Lower lobe of right lung (tissue), 2 donors: ENCODE data around the gene DUOX2. TPM values are rescaled to one million over a fixed set of nuclear protein-coding genes. Genes with fewer than 3 reads are reported as not detected.
"Not testable (repeated sequence)": the region's sequence is repeated elsewhere in the genome, so short reads cannot be mapped to it uniquely, and the experiment has no call there.

ENCODE experiments used
- ATAC-seq, 2 donors: fragments of 200-7000 bp; cut with Tn5 transposase; one replicate each; pipeline ENCODE4 v1.9.1; 2020 to 2022; ENCODE audit warnings: mild to moderate bottlenecking in 2 of 2, moderate library complexity in 2 of 2
- DNase-seq: peaks from one replicate; pipeline ENCODE4 v3.0.0-alpha.2; 2020
- H3K27ac ChIP-seq: fragments of 200-600 bp; one replicate; pipeline ENCODE4 v1.8.0; 2022
- H3K27me3 ChIP-seq: fragments of 200-600 bp; one replicate; pipeline ENCODE4 v1.8.0; 2022; ENCODE audit warnings: low read depth
- H3K36me3 ChIP-seq: fragments of 200-600 bp; one replicate; pipeline ENCODE4 v1.8.0; 2022; ENCODE audit warnings: mild to moderate bottlenecking
- H3K4me1 ChIP-seq: fragments of 200-600 bp; one replicate; pipeline ENCODE4 v1.8.0; 2022
- H3K4me3 ChIP-seq: fragments of 200-600 bp; one replicate; pipeline ENCODE4 v1.8.0; 2022; ENCODE audit warnings: mild to moderate bottlenecking
- H3K9me3 ChIP-seq: fragments of 200-600 bp; one replicate; pipeline ENCODE4 v1.8.0; 2022
- CTCF ChIP-seq: fragments of 200-600 bp; IDR thresholded peaks from one replicate; pipeline ENCODE4 v1.8.0; 2022; ENCODE audit warnings: antibody characterized with exemption, mild to moderate bottlenecking
- intact Hi-C: fragments of 100-400 bp; cut with DNase I; formaldehyde crosslinking; loops from one replicate; pipeline ENCODE4 v1.11.0; 2022
- total RNA-seq: library from RNA; stranded (reverse); fragmentation: NEBNext Ultra II Directional; extraction: Animal tissue kit (Norgen Biotek cat#: 25700); gene quantifications from one replicate; pipeline ENCODE4 v1.2.1, GENCODE V29; 2021
- donor health status: DM: no; HTN: yes; CAD: no; lungs with severe emphysema.

Gene DUOX2
- total RNA-seq, 1 donor from 2014 or later = 4.0 TPM

DNA sequence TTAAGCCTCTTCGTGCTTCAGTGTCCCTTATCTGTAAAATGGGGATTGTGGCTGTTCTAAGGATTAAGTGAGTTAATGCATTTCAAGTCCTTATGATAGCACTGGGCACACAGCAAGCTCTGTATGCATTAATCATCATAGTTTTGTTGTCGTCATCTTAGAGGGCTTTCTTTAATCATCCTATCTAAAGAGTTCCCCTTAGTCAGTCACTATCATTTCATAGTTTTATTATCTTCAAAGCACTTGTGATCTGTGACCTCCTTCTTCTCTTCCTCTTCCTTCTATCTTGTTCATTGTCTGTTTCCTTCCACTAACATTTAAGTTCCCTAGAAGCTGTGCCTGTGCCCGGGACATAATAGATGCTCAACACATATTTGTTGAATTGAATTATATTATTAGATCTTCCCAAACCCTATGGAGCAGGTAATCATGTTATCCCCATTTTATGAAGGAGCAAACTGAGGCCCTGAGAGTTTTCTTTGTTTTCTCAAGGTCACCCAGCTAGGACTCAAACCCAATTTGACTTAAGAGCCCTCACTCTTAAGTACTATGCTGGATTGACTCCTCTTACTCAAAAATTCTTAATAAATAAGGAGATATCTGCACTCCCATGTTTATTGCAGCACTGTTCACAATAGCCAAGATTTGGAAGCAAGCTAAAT, 24.1 kb downstream of the DUOX2 start:
- Histone ChIP-seq H3K27ac (no peak overlapping the region), H3K4me3 (no peak overlapping the region), H3K4me1 (no peaks in the 10 kb centered on the region), H3K9me3 (no peaks in the 10 kb centered on the region), H3K36me3 (no peaks in the 10 kb centered on the region), H3K27me3 (peaks cover 10% of the 10 kb centered on the region)
- ATAC-seq (no peak), DNase-seq (no peak)
- intact Hi-C loops = no loop called here
- TF ChIP-seq CTCF = no peak

DNA sequence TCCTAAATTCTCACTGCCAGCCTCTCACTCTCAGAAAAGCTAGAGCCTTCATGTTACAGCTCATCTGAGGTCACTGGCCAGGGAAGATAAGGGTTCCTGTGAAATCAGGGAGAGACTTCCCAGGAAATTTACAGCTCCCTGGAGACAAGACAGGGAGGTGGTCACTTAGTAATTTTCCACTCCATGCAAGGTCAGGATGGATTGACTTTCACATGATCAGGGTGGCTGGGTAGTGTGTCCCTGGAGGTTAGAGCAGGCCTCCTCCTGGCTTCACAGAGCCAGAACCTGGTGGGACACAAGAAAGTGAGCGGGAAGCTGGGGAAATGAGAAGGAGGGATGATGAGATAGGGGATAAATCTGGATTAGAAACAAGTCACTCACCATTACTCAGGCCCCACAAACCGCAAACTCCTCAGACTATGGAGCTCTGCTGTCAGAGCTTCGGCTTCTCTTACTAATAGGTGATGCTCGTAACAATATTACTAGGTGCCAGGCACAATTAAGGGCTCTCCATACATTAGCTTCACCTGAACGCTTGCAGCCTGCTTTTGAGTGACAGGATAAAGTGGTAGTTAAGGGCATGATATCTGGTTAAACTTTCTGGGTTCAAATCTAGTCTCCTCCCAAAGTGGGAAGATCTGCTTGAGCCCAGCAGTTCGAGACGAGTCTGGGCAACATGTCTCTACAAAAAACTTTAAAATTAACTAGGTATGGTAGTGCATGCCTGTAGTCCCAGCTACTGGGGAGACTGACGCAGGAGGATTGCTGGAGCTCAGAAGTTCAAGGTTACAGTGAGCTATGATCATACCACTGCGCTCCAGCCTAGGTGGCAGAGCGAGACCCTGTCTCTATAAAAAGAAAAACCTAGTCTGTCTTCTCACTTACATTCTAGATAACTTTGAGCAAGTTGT, 24.9 kb downstream of the DUOX2 start:
- ATAC-seq (no peak), DNase-seq (no peak)
- no peak for TF ChIP-seq CTCF
- Histone ChIP-seq H3K4me3 (no peak overlapping the region), H3K27ac (no peak overlapping the region), H3K4me1 (no peaks in the 10 kb centered on the region), H3K9me3 (no peaks in the 10 kb centered on the region), H3K36me3 (no peaks in the 10 kb centered on the region), H3K27me3 (peaks cover 10% of the 10 kb centered on the region)
- intact Hi-C loops = no loop called here

DNA sequence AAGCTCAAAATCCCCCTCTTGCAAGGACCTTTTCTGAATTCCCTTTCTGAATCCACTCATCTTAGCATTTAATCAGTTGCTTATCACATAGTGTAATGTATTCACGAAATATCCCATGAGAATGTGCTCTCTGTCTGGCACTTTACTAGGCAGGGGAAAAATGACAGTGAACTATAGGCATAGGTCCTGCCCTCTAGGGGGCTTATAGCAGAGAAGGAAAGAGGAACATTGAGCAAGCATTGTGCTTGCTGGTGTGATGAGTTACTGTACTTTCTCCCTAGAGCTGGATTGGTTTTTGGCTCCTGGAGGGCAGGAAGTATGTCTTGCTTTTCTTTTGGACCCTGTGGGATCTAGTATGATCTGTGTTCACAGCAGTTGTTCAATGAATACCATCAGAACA, 26.5 kb downstream of the DUOX2 start:
- Histone ChIP-seq H3K27ac (no peak overlapping the region), H3K4me3 (no peak overlapping the region), H3K36me3 (no peaks in the 10 kb centered on the region), H3K4me1 (no peaks in the 10 kb centered on the region), H3K27me3 (peaks cover 15% of the 10 kb centered on the region), H3K9me3 (no peaks in the 10 kb centered on the region)
- intact Hi-C loops = no loop called here
- ATAC-seq (no peak), DNase-seq (no peak)
- no peak for TF ChIP-seq CTCF

DNA sequence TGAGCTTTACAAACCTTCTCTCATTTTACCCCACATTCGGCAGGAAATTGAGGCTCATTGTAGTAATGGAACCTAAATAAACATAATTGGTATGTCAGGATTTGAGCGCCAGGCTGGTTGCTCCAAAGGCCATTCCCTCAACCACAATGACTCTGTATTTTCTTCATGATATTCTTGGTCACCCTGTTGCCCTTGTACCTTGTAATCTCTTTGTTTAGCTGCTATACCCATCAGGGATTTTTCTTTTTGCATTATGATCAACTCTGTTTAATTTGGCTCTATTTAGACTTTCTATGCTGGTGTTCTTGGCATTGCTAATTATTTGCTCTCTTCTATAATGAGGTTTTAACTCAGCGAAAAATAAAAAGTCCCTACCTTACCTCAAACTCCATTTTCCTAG, 29.8 kb downstream of the DUOX2 start:
- no peak for TF ChIP-seq CTCF
- intact Hi-C loops = no loop called here
- no peak overlapping the region for H3K4me3 ChIP-seq
- H3K27ac ChIP-seq = no peak overlapping the region
- no peaks in the 10 kb centered on the region for H3K9me3 ChIP-seq
- peaks cover 15% of the 10 kb centered on the region for H3K27me3 ChIP-seq
- no peaks in the 10 kb centered on the region for H3K36me3 ChIP-seq
- no peak for ATAC-seq
- DNase-seq = no peak
- H3K4me1 ChIP-seq = no peaks in the 10 kb centered on the region

- Histone ChIP-seq H3K27ac (no peak overlapping the region), H3K27me3 (peaks cover 15% of the 10 kb centered on the region), H3K9me3 (no peaks in the 10 kb centered on the region), H3K36me3 (no peaks in the 10 kb centered on the region), H3K4me1 (no peaks in the 10 kb centered on the region), H3K4me3 (no peak overlapping the region)
- no peak for TF ChIP-seq CTCF
- ATAC-seq = no peak
- DNase-seq = no peak
- intact Hi-C loops = no loop called here
These were observed 30.7 kb downstream of the DUOX2 start for GRCh38 chr15:45083223-45083622.

DNA sequence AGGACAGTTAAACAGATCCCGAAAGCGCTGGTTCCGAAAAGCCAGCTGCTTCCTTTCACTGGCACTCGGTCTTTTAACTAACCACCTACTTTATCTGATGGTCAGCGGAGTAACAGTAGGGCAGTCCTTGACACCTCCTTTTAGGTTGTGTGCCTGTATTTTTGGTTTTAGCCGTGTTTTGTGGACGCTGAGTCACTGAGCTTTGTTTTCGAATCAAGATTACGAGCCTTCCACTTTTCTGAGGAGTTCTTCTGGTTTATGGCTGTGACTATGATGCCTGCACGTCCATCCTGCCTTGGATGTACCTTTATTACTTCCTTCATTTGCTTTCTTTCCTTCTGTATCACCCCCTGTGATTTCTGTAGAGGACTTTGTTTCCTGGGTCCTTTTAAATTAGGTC, 31.6 kb downstream of the DUOX2 start:
- H3K27ac ChIP-seq = not testable (repeated sequence)

DNA sequence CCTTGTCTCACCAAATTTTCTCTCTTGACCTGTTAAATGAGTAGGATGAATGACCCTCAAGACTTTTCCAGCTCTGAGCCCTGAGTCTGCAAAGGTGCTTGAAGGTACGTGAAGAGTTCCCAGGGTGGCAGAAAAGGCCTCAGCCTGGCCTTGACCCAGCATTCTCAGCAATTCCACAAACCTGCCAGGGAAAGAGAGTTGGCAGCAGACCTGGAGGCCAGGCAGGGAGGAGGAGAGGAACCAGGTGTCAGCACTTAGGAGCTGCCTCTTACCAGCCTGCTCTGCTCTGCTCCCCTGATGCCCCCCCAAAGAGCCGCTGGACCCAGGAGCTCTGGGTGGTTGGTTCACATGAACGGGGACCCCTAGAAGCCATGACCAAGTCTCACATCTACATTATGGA, 33.4 kb downstream of the DUOX2 start:
- intact Hi-C loops, H3K36me3 ChIP-seq, H3K9me3 ChIP-seq, H3K27me3 ChIP-seq, H3K27ac ChIP-seq, H3K4me1 ChIP-seq, H3K4me3 ChIP-seq, DNase-seq: not testable (repeated sequence)
- peak; percentile 43 to 68 for ATAC-seq

More for the DNA sequence above, 31.6 kb downstream of the DUOX2 start:
- intact Hi-C loops, H3K4me3 ChIP-seq, H3K4me1 ChIP-seq, DNase-seq, H3K9me3 ChIP-seq, ATAC-seq, H3K36me3 ChIP-seq: not testable (repeated sequence)
- H3K27me3 ChIP-seq = peaks cover 15% of the 10 kb centered on the region

GRCh38 chr15:45079628-45080246, 34.2 kb downstream of the DUOX2 start:
- intact Hi-C loops, H3K36me3 ChIP-seq, H3K4me3 ChIP-seq, H3K9me3 ChIP-seq, H3K27ac ChIP-seq, H3K27me3 ChIP-seq, H3K4me1 ChIP-seq, DNase-seq: not testable (repeated sequence)
- peak in 1 of 2 donors; percentile 26 for ATAC-seq
